ENCODE data around the gene LRRC8E.

DNA sequence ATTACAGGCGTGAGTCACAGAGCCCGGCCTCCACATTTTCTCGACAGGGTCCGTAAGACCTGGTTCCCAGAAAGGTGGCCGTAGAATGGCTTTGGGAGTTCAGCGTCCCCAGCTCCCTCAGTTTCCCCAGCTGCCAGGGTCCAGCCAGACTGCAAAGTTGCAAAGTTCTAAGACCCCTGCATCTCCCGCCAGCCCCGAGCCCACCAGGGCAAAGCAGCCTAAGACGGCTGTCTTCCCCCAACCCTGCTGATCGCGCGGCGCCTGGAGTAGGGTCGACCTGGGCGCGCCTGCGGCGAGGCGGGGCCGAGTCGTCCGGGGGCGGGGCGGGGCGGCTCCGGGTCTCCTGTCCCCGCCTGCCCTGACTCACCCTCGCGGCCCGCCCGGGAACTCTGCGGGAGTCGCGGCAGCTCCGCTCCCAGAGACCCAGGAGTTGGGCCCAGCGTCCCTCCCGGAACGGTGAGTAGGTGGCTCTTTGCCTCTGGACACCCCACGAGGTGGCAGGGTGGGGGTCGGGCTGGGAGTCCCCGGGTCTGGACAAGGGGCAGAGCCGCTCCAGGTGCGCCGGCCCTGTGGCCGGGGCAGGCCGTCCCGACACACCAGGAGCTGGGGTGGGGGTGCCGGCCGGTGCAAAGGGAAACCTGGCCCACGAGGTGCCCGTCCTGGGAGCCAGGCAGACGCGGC lies at the start of gene LRRC8E:
- TF ChIP-seq TP53 (CRISPR knock-in tag; IDR thresholded peaks at IDR 0.05) (no peak), ZNF416 (CRISPR knock-in tag; IDR thresholded peaks at IDR 0.05) (no peak), ZNF138 (CRISPR knock-in tag; conservative IDR thresholded peaks at IDR 0.05) (no peak), ATF2 (CRISPR knock-in tag; IDR thresholded peaks at IDR 0.05; ENCODE audit: borderline replicate concordance, low read depth) (no peak), ATF3 (CRISPR knock-in tag; conservative IDR thresholded peaks at IDR 0.05) (no peak), ESRRA (CRISPR knock-in tag; IDR thresholded peaks at IDR 0.05; ENCODE audit: borderline replicate concordance) (no peak), MYBL2 (CRISPR knock-in tag; IDR thresholded peaks at IDR 0.05) (no peak), PRDM15 (CRISPR knock-in tag; IDR thresholded peaks at IDR 0.05) (no peak)
- TF ChIP-seq, protein P1, sequence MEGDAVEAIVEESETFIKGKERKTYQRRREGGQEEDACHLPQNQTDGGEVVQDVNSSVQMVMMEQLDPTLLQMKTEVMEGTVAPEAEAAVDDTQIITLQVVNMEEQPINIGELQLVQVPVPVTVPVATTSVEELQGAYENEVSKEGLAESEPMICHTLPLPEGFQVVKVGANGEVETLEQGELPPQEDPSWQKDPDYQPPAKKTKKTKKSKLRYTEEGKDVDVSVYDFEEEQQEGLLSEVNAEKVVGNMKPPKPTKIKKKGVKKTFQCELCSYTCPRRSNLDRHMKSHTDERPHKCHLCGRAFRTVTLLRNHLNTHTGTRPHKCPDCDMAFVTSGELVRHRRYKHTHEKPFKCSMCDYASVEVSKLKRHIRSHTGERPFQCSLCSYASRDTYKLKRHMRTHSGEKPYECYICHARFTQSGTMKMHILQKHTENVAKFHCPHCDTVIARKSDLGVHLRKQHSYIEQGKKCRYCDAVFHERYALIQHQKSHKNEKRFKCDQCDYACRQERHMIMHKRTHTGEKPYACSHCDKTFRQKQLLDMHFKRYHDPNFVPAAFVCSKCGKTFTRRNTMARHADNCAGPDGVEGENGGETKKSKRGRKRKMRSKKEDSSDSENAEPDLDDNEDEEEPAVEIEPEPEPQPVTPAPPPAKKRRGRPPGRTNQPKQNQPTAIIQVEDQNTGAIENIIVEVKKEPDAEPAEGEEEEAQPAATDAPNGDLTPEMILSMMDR (IDR thresholded peaks at IDR 0.05): no peak

Measured in WTC11 (cell line).